ENCODE measurements around the gene RFNG. TPM values are rescaled to one million over a fixed set of nuclear protein-coding genes. Genes with fewer than 3 reads are reported as not detected.

Gene RFNG
- total and polyA plus RNA-seq, 10 of the 15 experiments (the other 5 are each of a cell fraction or from before 2014, with no cell fraction given), result 0.10 to 19.6 (median 6.2) TPM

DNA sequence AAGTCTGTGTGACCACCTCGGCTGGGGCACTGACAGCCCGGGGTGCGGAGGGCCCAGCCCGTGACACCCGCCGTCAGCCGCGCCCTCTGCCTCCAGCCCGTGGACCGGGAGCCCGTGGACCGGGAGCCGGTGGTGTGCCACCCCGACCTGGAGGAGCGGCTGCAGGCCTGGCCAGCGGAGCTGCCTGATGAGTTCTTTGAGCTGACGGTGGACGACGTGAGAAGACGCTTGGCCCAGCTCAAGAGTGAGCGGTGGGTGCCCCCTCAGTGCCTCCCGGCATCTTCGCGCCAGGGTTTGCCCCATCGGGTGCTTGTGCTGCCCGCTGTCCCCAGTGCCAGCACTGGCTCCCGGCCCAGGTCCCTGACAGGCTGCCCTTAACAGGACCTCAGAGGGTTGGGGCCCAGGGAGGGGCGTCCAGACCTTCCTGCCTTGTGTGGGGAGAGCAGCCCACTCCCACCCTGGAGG, 42.6 kb downstream of the RFNG start (continued):
- TF ChIP-seq MAX (IDR thresholded peaks at IDR 0.05; ENCODE audit: low read depth, low read length) (no peak), ZBED1 (IDR thresholded peaks at IDR 0.05; ENCODE audit: borderline replicate concordance) (no peak), KLF5 (IDR thresholded peaks at IDR 0.05; ENCODE audit: partially characterized antibody) (no peak), HCFC1 (IDR thresholded peaks at IDR 0.05; ENCODE audit: low read length) (no peak), SP1 (IDR thresholded peaks at IDR 0.05; ENCODE audit: low read depth, low read length) (no peak)
- TF ChIP-seq, protein P1, sequence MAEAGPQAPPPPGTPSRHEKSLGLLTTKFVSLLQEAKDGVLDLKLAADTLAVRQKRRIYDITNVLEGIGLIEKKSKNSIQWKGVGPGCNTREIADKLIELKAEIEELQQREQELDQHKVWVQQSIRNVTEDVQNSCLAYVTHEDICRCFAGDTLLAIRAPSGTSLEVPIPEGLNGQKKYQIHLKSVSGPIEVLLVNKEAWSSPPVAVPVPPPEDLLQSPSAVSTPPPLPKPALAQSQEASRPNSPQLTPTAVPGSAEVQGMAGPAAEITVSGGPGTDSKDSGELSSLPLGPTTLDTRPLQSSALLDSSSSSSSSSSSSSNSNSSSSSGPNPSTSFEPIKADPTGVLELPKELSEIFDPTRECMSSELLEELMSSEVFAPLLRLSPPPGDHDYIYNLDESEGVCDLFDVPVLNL (IDR thresholded peaks at IDR 0.05; ENCODE audit: low read depth, low read length), result no peak

GRCh38 chr17:82008258-82008940, 43.2 kb downstream of the RFNG start:
- BruUV-seq (replicated peaks), result no TSS peak
- no peak for ATAC-seq
- DNase-seq (ENCODE audit: low read depth, low spot score), result no peak
- in situ Hi-C loops (cut with MboI) (no loop called here), intact Hi-C loops (cut with micrococcal nuclease; ENCODE audit: unreplicated experiment) (no loop called here)
- Histone ChIP-seq H3K36me3 (ENCODE audit: control insufficient read depth in 2 of 2, insufficient read depth in 2 of 2, low read length in 1 of 2) (no peaks in the 10 kb centered on the region), H3K9me3 (replicated peaks; ENCODE audit: control insufficient read depth, insufficient read depth, low read length) (no peaks in the 10 kb centered on the region), H3K4me2 (ENCODE audit: control insufficient read depth, insufficient read depth) (no peak overlapping the region), H3K79me2 (ENCODE audit: control insufficient read depth, insufficient read depth, low read length) (no peaks in the 10 kb centered on the region), H3K27me3 (replicated peaks in 1 of 2; ENCODE audit: control insufficient read depth in 2 of 2, insufficient read depth in 2 of 2, low read length in 1 of 2) (no peaks in the 10 kb centered on the region), H3K9ac (ENCODE audit: control insufficient read depth, insufficient read depth, low read length) (no peak overlapping the region), H4K20me1 (ENCODE audit: control insufficient read depth, insufficient read depth) (no peaks in the 10 kb centered on the region), H2AFZ (ENCODE audit: control insufficient read depth, low read depth, low read length) (no peak overlapping the region), H3K27ac (ENCODE audit: control insufficient read depth, insufficient read depth) (no peak overlapping the region), H3K4me1 (ENCODE audit: control insufficient read depth, insufficient read depth, low read length) (no peaks in the 10 kb centered on the region), H3K4me3 (no peak overlapping the region)
- CTCF ChIA-PET, result no interaction called here
- WGBS (ENCODE audit: insufficient coverage, insufficient replicate concordance, low lambda C conversion rate, missing lambda C conversion rate), result 96% methylated on average over 24 of the region's 26 CpGs
- TF ChIP-seq SUPT20H (IDR thresholded peaks at IDR 0.05; ENCODE audit: borderline replicate concordance, control insufficient read depth, low read depth, low read length), result no peak
- 0 out of 2 replicates have a peak, but pooled peaks have one; percentile 13 for TF ChIP-seq POLR2A (IDR thresholded peaks at IDR 0.05; ENCODE audit: low read depth, low read length)
- RAD21 ChIA-PET (ENCODE audit: unreplicated experiment), result interaction anchor here (0.5 kb wide), 1 partner anchor 40 kb away, joined by 3 read pairs; no protein-coding TSS in a partner anchor
- POLR2A ChIA-PET, result no interaction called here
- SMC1A ChIA-PET (ENCODE audit: uncharacterized antibody, unreplicated experiment), result no interaction called here
- no peak for FAIRE-seq
